RWPE2 (cell line): Measurements from ENCODE around the gene PEX16.

Source experiments
- ATAC-seq: fragments of 200-7000 bp; cut with Tn5 transposase; 3 replicates; pipeline ENCODE4 v1.9.1; 2021; ENCODE audit warnings: low read depth
- DNase-seq: peaks from one replicate; pipeline ENCODE4 v3.0.0-alpha.2; 2020; ENCODE audit warnings: low spot score
- H3K27ac ChIP-seq: fragments of 450-650 bp; 2 replicates; pipeline ENCODE4 v1.5.1; 2017; ENCODE audit warnings: mild to moderate bottlenecking; ENCODE audit not compliant: poor library complexity, severe bottlenecking
- H3K27me3 ChIP-seq: fragments of 250-450 bp; sonication (Bioruptor Pico); 2 replicates; pipeline ENCODE4 v1.5.1; 2021; ENCODE audit warnings: mild to moderate bottlenecking, moderate library complexity; ENCODE audit not compliant: insufficient read depth, poor library complexity, severe bottlenecking
- H3K36me3 ChIP-seq: fragments of 250-450 bp; sonication (Bioruptor Pico); 2 replicates; pipeline ENCODE4 v1.5.1; 2020; ENCODE audit warnings: low read depth, mild to moderate bottlenecking, moderate library complexity
- H3K4me1 ChIP-seq: fragments of 250-450 bp; sonication (Bioruptor Pico); 2 replicates; pipeline ENCODE4 v1.5.1; 2021; ENCODE audit warnings: mild to moderate bottlenecking, moderate library complexity; ENCODE audit not compliant: insufficient read depth, poor library complexity, severe bottlenecking
- H3K4me3 ChIP-seq: fragments of 250-450 bp; sonication (Bioruptor Pico); 2 replicates; pipeline ENCODE4 v1.5.1; 2021; ENCODE audit warnings: mild to moderate bottlenecking, moderate library complexity; ENCODE audit not compliant: severe bottlenecking
- H3K9me3 ChIP-seq: fragments of 250-450 bp; sonication (Bioruptor Pico); 2 replicates; pipeline ENCODE4 v1.5.1; 2021; ENCODE audit warnings: mild to moderate bottlenecking, moderate library complexity; ENCODE audit not compliant: severe bottlenecking
- CTCF ChIP-seq: fragments of 450-650 bp; IDR thresholded peaks from one replicate; pipeline ENCODE4 v1.5.1; 2017; ENCODE audit warnings: mild to moderate bottlenecking, moderate library complexity; ENCODE audit not compliant: poor library complexity, severe bottlenecking

PEX16 gene

GRCh38 chr11:45887587-45887986 is 30.1 kb downstream of the PEX16 start:
- no peak for ATAC-seq
- Histone ChIP-seq H3K4me1 (no peaks in the 10 kb centered on the region), H3K27ac (no peak overlapping the region), H3K4me3 (no peak overlapping the region), H3K9me3 (no peaks in the 10 kb centered on the region), H3K27me3 (no peaks in the 10 kb centered on the region), H3K36me3 (no peaks in the 10 kb centered on the region)
- no peak for DNase-seq
- no peak for TF ChIP-seq CTCF

GRCh38 chr11:45886816-45887520 is 30.7 kb downstream of the PEX16 start:
- no peak for ATAC-seq
- no peak for TF ChIP-seq CTCF
- H3K4me3 ChIP-seq: no peak overlapping the region
- DNase-seq: no peak
- no peaks in the 10 kb centered on the region for H3K4me1 ChIP-seq
- H3K9me3 ChIP-seq: no peaks in the 10 kb centered on the region
- no peak overlapping the region for H3K27ac ChIP-seq
- no peaks in the 10 kb centered on the region; the same call in 1 of the 2 replicates for H3K36me3 ChIP-seq
- H3K27me3 ChIP-seq: no peaks in the 10 kb centered on the region

- ATAC-seq (no peak), DNase-seq (no peak)
- Histone ChIP-seq H3K4me1 (no peaks in the 10 kb centered on the region), H3K27ac (no peak overlapping the region), H3K36me3 (peaks cover 2% of the 10 kb centered on the region; the same call in 1 of the 2 replicates), H3K4me3 (peak overlapping the region; percentile 71), H3K27me3 (no peaks in the 10 kb centered on the region), H3K9me3 (no peaks in the 10 kb centered on the region)
- TF ChIP-seq CTCF: no peak
Observed at GRCh38 chr11:45885921-45886721, 31.6 kb downstream of the PEX16 start.

GRCh38 chr11:45885274-45885920 is 32.3 kb downstream of the PEX16 start, which contains the start of gene MAPK8IP1:
Gene MAPK8IP1 (plus strand): TSS chr11:45885651. CDS start chr11:45885821, 170 bp downstream.
- Histone ChIP-seq H3K9me3 (no peaks in the 10 kb centered on the region), H3K36me3 (peaks cover 6% of the 10 kb centered on the region; the same call in 1 of the 2 replicates), H3K4me1 (peaks cover 4% of the 10 kb centered on the region), H3K27ac (no peak within 1 kb of the TSS), H3K27me3 (no peaks in the 10 kb centered on the region), H3K4me3 (peak within 1 kb of the TSS; percentile 71)
- TF ChIP-seq CTCF: no peak
- ATAC-seq: peak; percentile 69
- no peak for DNase-seq
